Sigmoid colon (tissue), 7 donors: ENCODE measurements around the gene CCDC192. TPM values are rescaled to one million over a fixed set of nuclear protein-coding genes. Genes with fewer than 3 reads are reported as not detected.
"Not testable (repeated sequence)": the region's sequence is repeated elsewhere in the genome, so short reads cannot be mapped to it uniquely, and the experiment has no call there.

Experiments used
- DNase-seq: peaks from one replicate; pipeline ENCODE4 v3.0.0-alpha.2; 2019
- H3K27ac ChIP-seq, 4 donors: fragments of 200-600 bp; sonication (generic); one replicate each; pipeline ENCODE4 v1.5.1; 2016 to 2019; ENCODE audit warnings: mild to moderate bottlenecking in 1 of 4
- H3K27me3 ChIP-seq, 3 donors: fragments of 200-600 bp; sonication (generic); one replicate each; pipeline ENCODE4 v1.5.1; 2019; ENCODE audit warnings: mild to moderate bottlenecking in 1 of 3
- H3K36me3 ChIP-seq, 4 donors: fragments of 200-600 bp; sonication (generic); one replicate each; pipeline ENCODE4 v1.5.1; 2016 to 2019
- H3K4me1 ChIP-seq, 4 donors: fragments of 200-600 bp; sonication (generic); one replicate each; pipeline ENCODE4 v1.5.1; 2017 to 2019
- H3K4me3 ChIP-seq, 4 donors: fragments of 200-600 bp; sonication (generic); one replicate each; pipeline ENCODE4 v1.5.1; 2017 to 2019; ENCODE audit warnings: mild to moderate bottlenecking in 2 of 4, moderate library complexity in 1 of 4
- H3K9me3 ChIP-seq, 4 donors: fragments of 200-600 bp in 3 of 4; sonication (generic) in 3 of 4; one replicate each; pipeline versions ENCODE4 v1.5.1 to v1.6.1; 2013 to 2019
- EP300 ChIP-seq, 4 donors: sonication (generic); formaldehyde crosslinking; IDR thresholded peaks; one replicate each; pipeline ENCODE4 v1.6.1; 2017; ENCODE audit warnings: antibody characterized with exemption in 4 of 4
- POLR2A ChIP-seq, 2 donors: fragments of 450-650 bp; IDR thresholded peaks; one replicate each; pipeline ENCODE4 v1.6.1; 2016; ENCODE audit warnings: antibody characterized with exemption in 2 of 2, mild to moderate bottlenecking in 2 of 2, moderate library complexity in 2 of 2
- POLR2AphosphoS5 ChIP-seq, 4 donors: sonication (generic); formaldehyde crosslinking; IDR thresholded peaks; one replicate each; pipeline ENCODE4 v1.6.1; 2017; ENCODE audit warnings: antibody characterized with exemption in 4 of 4
- WGBS, 2 donors: extraction: QIAGEN DNeasy Blood & Tissue Kit; methylation state at CpG; one replicate each; pipeline ENCODE4 v1.1.7; 2013; 5-methylcytosine and 5-hydroxymethylcytosine counted together
- intact Hi-C: fragments of 100-400 bp; cut with DNase I; formaldehyde crosslinking; loops from one replicate; pipeline ENCODE4 v1.15.1; 2023
- polyA plus RNA-seq, 3 donors: library from polyadenylated mRNA; stranded (reverse); fragments of 200-250 nt; gene quantifications; one replicate each; pipeline ENCODE4 v1.2.3, GENCODE V29; 2013
- total RNA-seq, 4 donors: library from RNA; depleted of rRNA; stranded (reverse); fragments of >200 nt; gene quantifications; one replicate each; pipeline ENCODE4 v1.1.0, GENCODE V29; 2016
- TF ChIP-seq, protein P1 (sequence below), 4 experiments: fragments of 450-650 bp in 3 of 4; fragments of 200-600 bp in 1 of 4; IDR thresholded peaks; one replicate each; pipeline ENCODE4 v1.5.1; 2016 to 2019; ENCODE audit warnings: antibody characterized with exemption in 4 of 4, mild to moderate bottlenecking in 3 of 4, moderate library complexity in 2 of 4
- donor health status: healthy with polysubstance abuse.
- donor health status: Bipolar disorder and iron deficiency.
- donor health status: healthy.

CCDC192 gene
- total and polyA plus RNA-seq, 7 donors = 0.36 to 2.4 TPM; not detected in 5

DNA sequence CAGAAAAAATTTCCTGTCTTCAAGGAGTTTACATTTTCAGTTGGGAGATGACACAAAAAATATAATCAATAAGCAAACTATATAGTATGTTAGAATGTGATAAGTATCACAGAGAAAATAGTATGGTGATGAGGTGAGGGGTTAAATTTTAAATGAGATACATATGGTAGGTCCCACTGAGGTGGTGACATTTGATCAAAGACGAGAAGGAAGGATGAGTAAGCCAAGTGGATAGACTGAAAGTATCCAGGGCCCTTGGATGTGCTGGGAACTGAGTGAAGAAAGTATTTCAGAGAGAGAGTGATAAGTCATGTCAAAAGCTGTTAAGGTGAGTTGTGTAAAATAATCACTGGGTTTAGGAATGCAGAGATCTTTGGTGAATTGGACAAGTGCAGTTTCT is 3.5 kb downstream of the CCDC192 start:
- intact Hi-C loops = no loop called here

DNA sequence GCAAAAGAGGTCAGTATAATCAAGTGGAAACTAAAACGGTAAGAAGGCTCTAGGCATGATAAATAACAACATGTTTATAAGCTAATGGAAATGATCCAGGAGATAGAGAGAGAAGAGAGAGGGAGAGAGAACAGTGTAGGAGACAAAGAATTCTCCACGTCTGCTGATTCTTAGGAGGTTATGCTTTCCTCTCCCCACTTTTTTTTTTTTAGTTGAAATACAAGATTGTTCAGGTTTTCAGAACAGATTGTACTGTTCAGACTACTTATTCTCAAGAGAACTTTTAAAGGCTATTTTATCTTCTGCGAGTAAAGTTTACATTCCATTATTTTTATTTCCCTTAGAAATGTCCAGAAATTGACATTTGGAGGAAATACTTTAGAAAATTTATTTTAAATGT is 4.0 kb downstream of the CCDC192 start:
- no peaks in the 10 kb centered on the region for H3K27me3 ChIP-seq
- peaks cover 0 to 27% (median 6%) of the 10 kb centered on the region in 4 donors for H3K4me1 ChIP-seq
- 56 to 66% methylated on average over 3 of the region's 3 CpGs for WGBS, 2 donors
- H3K36me3 ChIP-seq = no peaks in the 10 kb centered on the region
- H3K4me3 ChIP-seq = no peak overlapping the region
- H3K9me3 ChIP-seq = no peaks in the 10 kb centered on the region
- peak overlapping the region in 3 of 4 donors; percentile 24 to 78 (median 60) for H3K27ac ChIP-seq
- DNase-seq = no peak
- intact Hi-C loops = no loop called here
- TF ChIP-seq POLR2A (IDR thresholded peaks at IDR 0.05) = no peak
- TF ChIP-seq EP300 (IDR thresholded peaks at IDR 0.05) = peak in 1 of 4 donors; percentile 51
- TF ChIP-seq, protein P1, sequence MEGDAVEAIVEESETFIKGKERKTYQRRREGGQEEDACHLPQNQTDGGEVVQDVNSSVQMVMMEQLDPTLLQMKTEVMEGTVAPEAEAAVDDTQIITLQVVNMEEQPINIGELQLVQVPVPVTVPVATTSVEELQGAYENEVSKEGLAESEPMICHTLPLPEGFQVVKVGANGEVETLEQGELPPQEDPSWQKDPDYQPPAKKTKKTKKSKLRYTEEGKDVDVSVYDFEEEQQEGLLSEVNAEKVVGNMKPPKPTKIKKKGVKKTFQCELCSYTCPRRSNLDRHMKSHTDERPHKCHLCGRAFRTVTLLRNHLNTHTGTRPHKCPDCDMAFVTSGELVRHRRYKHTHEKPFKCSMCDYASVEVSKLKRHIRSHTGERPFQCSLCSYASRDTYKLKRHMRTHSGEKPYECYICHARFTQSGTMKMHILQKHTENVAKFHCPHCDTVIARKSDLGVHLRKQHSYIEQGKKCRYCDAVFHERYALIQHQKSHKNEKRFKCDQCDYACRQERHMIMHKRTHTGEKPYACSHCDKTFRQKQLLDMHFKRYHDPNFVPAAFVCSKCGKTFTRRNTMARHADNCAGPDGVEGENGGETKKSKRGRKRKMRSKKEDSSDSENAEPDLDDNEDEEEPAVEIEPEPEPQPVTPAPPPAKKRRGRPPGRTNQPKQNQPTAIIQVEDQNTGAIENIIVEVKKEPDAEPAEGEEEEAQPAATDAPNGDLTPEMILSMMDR (IDR thresholded peaks at IDR 0.05) = no peak

More for the DNA sequence above, 3.5 kb downstream of the CCDC192 start:
- no peaks in the 10 kb centered on the region for H3K9me3 ChIP-seq
- H3K36me3 ChIP-seq = no peaks in the 10 kb centered on the region
- no peak for DNase-seq
- peaks cover 0 to 27% (median 6%) of the 10 kb centered on the region in 4 donors for H3K4me1 ChIP-seq
- no peaks in the 10 kb centered on the region for H3K27me3 ChIP-seq
- peak overlapping the region in 3 of 4 donors; percentile 24 to 78 (median 60) for H3K27ac ChIP-seq
- 69 to 74% methylated on average over 1 of the region's 1 CpG for WGBS, 2 donors
- TF ChIP-seq, protein P1 (IDR thresholded peaks at IDR 0.05) = no peak
- TF ChIP-seq POLR2AphosphoS5 (IDR thresholded peaks at IDR 0.05) = peak in 1 of 4 donors; percentile 20
- H3K4me3 ChIP-seq = no peak overlapping the region

DNA sequence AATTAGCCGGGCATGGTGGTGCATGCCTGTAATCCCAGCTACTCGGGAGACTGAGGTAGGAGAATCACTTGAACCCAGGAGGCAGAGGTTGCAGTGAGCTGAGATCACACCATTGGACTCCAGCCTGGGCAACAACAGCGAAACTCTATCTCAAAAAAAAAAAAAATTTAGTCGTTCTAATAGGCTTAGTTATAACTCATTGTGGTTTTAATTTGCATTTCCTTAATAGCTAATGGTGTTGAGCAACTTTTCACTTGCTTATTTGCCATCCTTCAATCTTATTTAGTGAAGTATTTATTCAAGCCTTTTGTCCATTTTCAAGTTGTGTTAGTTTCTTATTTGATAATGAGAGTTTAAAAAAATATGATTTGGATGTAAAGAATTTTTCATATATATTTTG is 9.9 kb downstream of the CCDC192 start:
- H3K27ac ChIP-seq, DNase-seq, H3K9me3 ChIP-seq, H3K27me3 ChIP-seq, H3K4me1 ChIP-seq, intact Hi-C loops, H3K4me3 ChIP-seq, H3K36me3 ChIP-seq: not testable (repeated sequence)
- 66 to 69% methylated on average over 4 of the region's 4 CpGs for WGBS, 2 donors

DNA sequence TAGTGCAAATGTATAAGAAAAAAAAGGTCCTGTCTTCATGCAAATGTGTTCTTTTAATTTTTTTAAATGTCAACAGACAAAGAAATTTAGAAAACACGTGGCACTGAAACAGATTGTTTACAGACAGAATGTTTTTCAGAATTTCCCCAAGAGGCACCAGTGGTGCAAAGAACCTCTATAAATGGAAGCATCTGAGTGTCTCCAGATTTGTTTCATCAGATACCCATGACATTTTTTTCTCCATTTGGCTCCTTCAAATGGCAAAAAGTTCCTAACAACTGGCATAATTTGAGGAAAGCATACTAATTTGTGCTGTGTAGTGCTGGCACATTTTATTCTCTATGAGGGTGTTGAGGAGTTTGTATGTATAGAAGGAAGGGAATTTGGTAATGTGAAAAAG is 15.0 kb downstream of the CCDC192 start:
- Histone ChIP-seq H3K9me3 (peaks cover 0 to 9% (median 4%) of the 10 kb centered on the region in 4 donors), H3K27ac (no peak overlapping the region), H3K36me3 (no peaks in the 10 kb centered on the region), H3K27me3 (no peaks in the 10 kb centered on the region), H3K4me1 (peaks cover 0 to 8% (median 0%) of the 10 kb centered on the region in 4 donors), H3K4me3 (no peak overlapping the region)
- intact Hi-C loops = no loop called here
- no peak for DNase-seq
- TF ChIP-seq EP300 (IDR thresholded peaks at IDR 0.05) (no peak), POLR2A (IDR thresholded peaks at IDR 0.05) (no peak), POLR2AphosphoS5 (IDR thresholded peaks at IDR 0.05) (no peak)
- TF ChIP-seq, protein P1 (IDR thresholded peaks at IDR 0.05) = no peak
- WGBS, 2 donors = 52 to 63% methylated on average over 1 of the region's 1 CpG

DNA sequence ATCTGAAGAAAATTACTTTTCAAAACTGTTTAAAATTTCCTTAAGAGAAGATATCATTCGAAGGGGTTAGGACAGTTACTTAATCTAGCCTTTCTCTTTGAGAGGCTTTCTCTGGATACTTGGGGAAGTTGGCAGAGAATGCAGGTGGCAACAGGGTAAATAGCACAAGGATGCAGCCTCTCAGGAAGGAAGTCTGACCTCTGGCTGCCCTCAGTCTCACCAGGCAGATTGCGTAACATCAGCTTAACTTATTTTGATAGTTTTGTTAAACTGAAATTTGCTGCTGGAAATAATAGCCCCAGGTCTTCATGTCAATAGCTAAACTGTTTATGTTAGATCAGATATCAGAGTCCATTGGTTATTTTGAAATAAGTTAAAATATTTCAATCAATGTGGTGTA is 20.4 kb downstream of the CCDC192 start:
- no peak overlapping the region for H3K27ac ChIP-seq
- no peaks in the 10 kb centered on the region for H3K27me3 ChIP-seq
- TF ChIP-seq POLR2A (IDR thresholded peaks at IDR 0.05) = no peak
- TF ChIP-seq, protein P1 (IDR thresholded peaks at IDR 0.05) = no peak
- no peak for DNase-seq
- intact Hi-C loops = no loop called here
- no peak overlapping the region for H3K4me3 ChIP-seq
- WGBS, 2 donors = 45 to 73% methylated on average over 2 of the region's 2 CpGs
- H3K9me3 ChIP-seq = peaks cover 0 to 9% (median 4%) of the 10 kb centered on the region in 4 donors
- H3K36me3 ChIP-seq = no peaks in the 10 kb centered on the region
- H3K4me1 ChIP-seq = no peaks in the 10 kb centered on the region
